Fibroblast of lung (primary cell): ENCODE measurements around the gene APP.

ENCODE experiments used
- CTCF ChIP-seq, 2 donors: IDR thresholded peaks in 1 of 2; conservative IDR thresholded peaks in 1 of 2; 1 replicate in 1 of 2; 2 replicates in 1 of 2; pipeline ENCODE4 v1.5.1; 2011 to 2012; ENCODE audit warnings: low read length in 2 of 2, control low read depth in 1 of 2, inconsistent platforms in 1 of 2, low read depth in 1 of 2, mild to moderate bottlenecking in 1 of 2
- EZH2 ChIP-seq: IDR thresholded peaks from 2 replicates; pipeline ENCODE4 v1.5.1; 2012; ENCODE audit warnings: low read length, control low read depth, mild to moderate bottlenecking; ENCODE audit errors: missing control alignments

GRCh38 chr21:26140164-26140579 is 30.4 kb downstream of the APP start:
- TF ChIP-seq CTCF (conservative IDR thresholded peaks at IDR 0.05 in 1 of 2, IDR thresholded peaks at IDR 0.05 in 1 of 2; ENCODE audit: low read depth in 1 of 2, low read length in 2 of 2): no peak
- TF ChIP-seq EZH2: no peak
